Measurements from ENCODE around the gene CDC14A.

- TF ChIP-seq EZH2phosphoT487 (conservative IDR thresholded peaks at IDR 0.05; ENCODE audit: low read length) (no peak), CTCF (IDR thresholded peaks at IDR 0.05; ENCODE audit: insufficient read depth, low read length, poor library complexity, severe bottlenecking) (no peak)
Measured at GRCh38 chr1:100438789-100439188, 86.5 kb downstream of the CDC14A start.
